ENCODE data around the gene IRF4.

The IRF4 gene

GRCh38 chr6:391559-392440 lies at the start of gene IRF4:
Gene IRF4, plus strand, starts transcription at chr6:391752. Its CDS starts 1,401 bp downstream, at chr6:393153.
- DNase-seq (ENCODE audit: low read depth) = peak; percentile 69

- no peak for DNase-seq (ENCODE audit: low read depth)
Observed at GRCh38 chr6:341914-342831, 49.4 kb upstream of the IRF4 start.

- no peak for DNase-seq (ENCODE audit: low read depth)
Observed at GRCh38 chr6:342832-343179, 48.7 kb upstream of the IRF4 start.

- DNase-seq (ENCODE audit: low read depth) = no peak
Observed at GRCh38 chr6:343226-343935, 48.2 kb upstream of the IRF4 start.

GRCh38 chr6:343960-344815 lies 47.4 kb upstream of the IRF4 start:
- no peak for DNase-seq (ENCODE audit: low read depth)

GRCh38 chr6:344816-345340 lies 46.7 kb upstream of the IRF4 start:
- DNase-seq (ENCODE audit: low read depth) = no peak

- no peak for DNase-seq (ENCODE audit: low read depth)
Observed at GRCh38 chr6:345747-346385, 45.7 kb upstream of the IRF4 start.

- no peak for DNase-seq (ENCODE audit: low read depth)
Observed at GRCh38 chr6:346386-347030, 45.0 kb upstream of the IRF4 start.

- DNase-seq (ENCODE audit: low read depth) = no peak
Observed at GRCh38 chr6:347232-347631, 44.3 kb upstream of the IRF4 start.

- no peak for DNase-seq (ENCODE audit: low read depth)
Observed at GRCh38 chr6:347951-348859, 43.3 kb upstream of the IRF4 start.

- no peak for DNase-seq (ENCODE audit: low read depth)
Observed at GRCh38 chr6:348860-349396, 42.6 kb upstream of the IRF4 start.

- no peak for DNase-seq (ENCODE audit: low read depth)
Observed at GRCh38 chr6:349491-349921, 42.0 kb upstream of the IRF4 start.

GRCh38 chr6:350371-350770 lies 41.2 kb upstream of the IRF4 start:
- DNase-seq (ENCODE audit: low read depth) = no peak

GRCh38 chr6:351011-351866 lies 40.3 kb upstream of the IRF4 start:
- no peak for DNase-seq (ENCODE audit: low read depth)

- DNase-seq (ENCODE audit: low read depth) = no peak
Observed at GRCh38 chr6:351867-352289, 39.7 kb upstream of the IRF4 start.

- no peak for DNase-seq (ENCODE audit: low read depth)
Observed at GRCh38 chr6:352474-352873, 39.1 kb upstream of the IRF4 start.

GRCh38 chr6:352896-353470 lies 38.6 kb upstream of the IRF4 start:
- no peak for DNase-seq (ENCODE audit: low read depth)

Measured in activated T-cell treated with anti-CD3 and anti-CD28 coated beads for 48 hours (primary cell).